Pancreas (tissue), 10 donors: ENCODE measurements around the gene SPNS2. TPM values are rescaled to one million over a fixed set of nuclear protein-coding genes. Genes with fewer than 3 reads are reported as not detected.

Experiments
- ATAC-seq, 4 donors: fragments of 200-7000 bp; cut with Tn5 transposase; one replicate each; pipeline versions ENCODE4 v1.8.0 to v1.9.1; 2020; ENCODE audit warnings: mild to moderate bottlenecking in 4 of 4, moderate library complexity in 4 of 4
- DNase-seq, 6 donors: peaks; one replicate each; pipeline ENCODE4 v3.0.0-alpha.2; 2020
- FAIRE-seq: peaks from 2 replicates; lab custom pipeline; 2012; peaks lifted over from hg19 to GRCh38; lab: Jason Lieb, UNC
- H3K27ac ChIP-seq, 4 donors: fragments of 200-600 bp; sonication (generic); 1 replicate in 3 of 4; 2 replicates in 1 of 4; pipeline versions ENCODE4 v1.5.0 to v1.8.0; 2020
- H3K27me3 ChIP-seq, 4 donors: fragments of 200-600 bp; one replicate each; pipeline ENCODE4 v1.8.0; 2021
- H3K36me3 ChIP-seq, 3 donors: fragments of 200-600 bp; sonication (generic) in 1 of 3; one replicate each; pipeline versions ENCODE4 v1.5.0 to v1.8.0; 2020 to 2021
- H3K4me1 ChIP-seq, 3 donors: fragments of 200-600 bp; one replicate each; pipeline ENCODE4 v1.8.0; 2021
- H3K4me3 ChIP-seq, 4 donors: fragments of 200-600 bp; sonication (generic) in 2 of 4; one replicate each; pipeline versions ENCODE4 v1.5.0 to v1.8.0; 2020 to 2021
- H3K9me3 ChIP-seq, 4 donors: fragments of 200-600 bp; one replicate each; pipeline ENCODE4 v1.8.0; 2021
- WGBS, 2 donors: extraction: QIAGEN DNeasy Blood & Tissue Kit; methylation state at CpG; one replicate each; pipeline ENCODE4 v1.1.7; 2013; 5-methylcytosine and 5-hydroxymethylcytosine counted together
- intact Hi-C, 3 donors: fragments of 100-400 bp; cut with DNase I; formaldehyde crosslinking; loops; one replicate each; pipeline versions ENCODE4 v1.11.1 to v1.14.2; 2022
- polyA plus RNA-seq, 2 donors: library from polyadenylated mRNA; stranded (reverse); fragments of 200-250 nt; gene quantifications; one replicate each; pipeline ENCODE4 v1.2.3, GENCODE V29; 2013
- total RNA-seq, 6 donors: library from RNA; stranded (reverse); fragmentation: NEBNext Ultra II Directional in 4 of 6; extraction: Animal tissue kit (Norgen Biotek cat#: 25700) in 4 of 6; gene quantifications; one replicate each; pipeline versions ENCODE4 v1.2.1 to v1.2.4, GENCODE V29; 2021 to 2023
- TF ChIP-seq, protein P1 (sequence below), 4 donors: fragments of 200-600 bp; sonication (generic) in 3 of 4; IDR thresholded peaks; one replicate each; pipeline versions ENCODE4 v1.5.0 to v1.8.0; 2021; ENCODE audit warnings: antibody characterized with exemption in 4 of 4
- donor health status: healthy with polysubstance abuse.
- donor health status: DM: no; HTN: no; CAD: no; lungs with moderate emphysema.
- donor health status: DM: no; HTN: no; CAD: no.
- donor health status: control.
- donor health status: control.
- donor health status: Bipolar disorder and iron deficiency.
- donor health status: DM: yes; HTN: yes; CAD: no.
- donor health status: DM: no; HTN: no; CAD: no.
- donor health status: DM: no; HTN: no; CAD: no.
- donor health status: DM: yes; HTN: yes; CAD: no.

The SPNS2 gene
- total and polyA plus RNA-seq, 8 donors = 7.6 to 51.7 (median 20.8) TPM

DNA sequence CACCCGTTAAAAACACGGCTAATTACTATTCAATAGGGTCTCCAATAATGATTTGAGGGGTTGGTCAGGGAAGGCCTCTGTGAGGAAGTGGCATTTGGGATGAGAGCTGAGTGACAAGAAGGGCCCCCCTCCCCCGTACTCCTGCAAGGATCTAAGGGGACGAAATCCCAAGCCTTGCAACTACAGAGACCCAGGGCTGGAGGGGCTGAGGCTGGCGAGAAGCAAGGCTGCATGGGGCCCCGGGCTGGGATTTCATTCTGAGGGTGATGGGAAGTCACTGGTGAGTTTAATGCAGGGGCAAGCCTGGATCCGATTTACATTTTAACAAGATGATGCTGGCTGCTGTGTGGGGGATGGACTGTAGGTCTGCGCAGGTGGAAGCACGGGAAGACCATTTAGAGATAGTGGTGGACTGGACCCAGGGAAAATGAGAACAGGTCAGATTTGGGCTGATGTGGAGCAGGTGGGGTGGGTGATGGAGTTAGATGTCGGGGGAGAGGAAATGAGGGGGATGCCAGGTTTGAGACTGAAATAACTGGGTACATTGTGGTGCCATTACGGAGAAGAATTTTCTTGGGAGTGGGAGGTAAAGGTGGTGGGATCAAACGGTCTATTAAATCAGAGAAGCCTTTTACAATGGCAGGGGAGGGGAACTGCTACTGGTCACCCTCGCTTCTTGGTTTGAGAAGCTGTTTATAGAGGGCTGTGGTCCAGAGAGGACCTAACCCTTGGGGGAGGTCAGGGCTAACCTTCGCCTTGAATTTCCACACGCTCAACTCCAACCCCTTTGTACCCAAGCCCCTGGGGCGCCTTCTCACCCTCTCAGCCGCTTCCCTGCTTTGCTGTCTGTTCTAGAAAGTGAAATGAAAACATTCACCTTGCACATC, 57.4 kb downstream of the SPNS2 start:
- ATAC-seq (no peak), FAIRE-seq (no peak), DNase-seq (peak in 1 of 6 donors; percentile 40)
- peak overlapping the region; percentile 64 to 98 (median 76) for H3K4me3 ChIP-seq
- H3K9me3 ChIP-seq = no peaks in the 10 kb centered on the region
- no peaks in the 10 kb centered on the region for H3K27me3 ChIP-seq
- WGBS, 2 donors = 64 to 67% methylated on average over 17 of the region's 17 CpGs
- H3K4me1 ChIP-seq = peaks cover 18 to 26% (median 21%) of the 10 kb centered on the region in 3 donors
- H3K36me3 ChIP-seq = peaks cover 0 to 23% (median 22%) of the 10 kb centered on the region in 3 donors
- TF ChIP-seq, protein P1, sequence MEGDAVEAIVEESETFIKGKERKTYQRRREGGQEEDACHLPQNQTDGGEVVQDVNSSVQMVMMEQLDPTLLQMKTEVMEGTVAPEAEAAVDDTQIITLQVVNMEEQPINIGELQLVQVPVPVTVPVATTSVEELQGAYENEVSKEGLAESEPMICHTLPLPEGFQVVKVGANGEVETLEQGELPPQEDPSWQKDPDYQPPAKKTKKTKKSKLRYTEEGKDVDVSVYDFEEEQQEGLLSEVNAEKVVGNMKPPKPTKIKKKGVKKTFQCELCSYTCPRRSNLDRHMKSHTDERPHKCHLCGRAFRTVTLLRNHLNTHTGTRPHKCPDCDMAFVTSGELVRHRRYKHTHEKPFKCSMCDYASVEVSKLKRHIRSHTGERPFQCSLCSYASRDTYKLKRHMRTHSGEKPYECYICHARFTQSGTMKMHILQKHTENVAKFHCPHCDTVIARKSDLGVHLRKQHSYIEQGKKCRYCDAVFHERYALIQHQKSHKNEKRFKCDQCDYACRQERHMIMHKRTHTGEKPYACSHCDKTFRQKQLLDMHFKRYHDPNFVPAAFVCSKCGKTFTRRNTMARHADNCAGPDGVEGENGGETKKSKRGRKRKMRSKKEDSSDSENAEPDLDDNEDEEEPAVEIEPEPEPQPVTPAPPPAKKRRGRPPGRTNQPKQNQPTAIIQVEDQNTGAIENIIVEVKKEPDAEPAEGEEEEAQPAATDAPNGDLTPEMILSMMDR (IDR thresholded peaks at IDR 0.05) = no peak
- H3K27ac ChIP-seq = peak overlapping the region; percentile 45 to 80 (median 63)
- intact Hi-C loops = no loop called here

DNA sequence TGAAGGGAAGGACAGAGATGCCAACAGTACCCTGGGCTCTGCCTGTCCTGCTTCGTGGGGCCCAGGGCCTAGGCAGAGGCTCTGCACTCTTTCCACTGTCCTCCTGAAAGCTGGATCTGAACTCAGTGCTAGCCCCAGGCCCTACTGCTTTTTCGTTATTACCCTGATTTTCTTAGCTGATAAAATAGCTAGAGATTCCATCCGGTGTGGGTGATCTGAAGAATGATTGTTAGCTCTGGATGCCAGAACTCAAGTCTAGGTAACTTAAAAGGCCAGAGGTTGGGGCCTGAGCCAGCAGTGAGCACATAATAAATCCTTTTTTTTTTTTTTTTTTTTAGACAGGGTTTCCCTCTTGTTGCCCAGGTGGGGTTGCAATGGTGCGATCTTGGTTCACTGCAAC, 58.3 kb downstream of the SPNS2 start:
- WGBS, 2 donors = 81% methylated on average over 4 of the region's 4 CpGs
- no peak overlapping the region for H3K27ac ChIP-seq
- H3K4me3 ChIP-seq = no peak overlapping the region
- intact Hi-C loops = no loop called here
- peaks cover 18 to 27% (median 23%) of the 10 kb centered on the region in 3 donors for H3K4me1 ChIP-seq
- TF ChIP-seq, protein P1 (IDR thresholded peaks at IDR 0.05) = no peak
- peaks cover 0 to 15% (median 14%) of the 10 kb centered on the region in 3 donors for H3K36me3 ChIP-seq
- H3K27me3 ChIP-seq = no peaks in the 10 kb centered on the region
- DNase-seq (no peak), FAIRE-seq (no peak), ATAC-seq (no peak)
- no peaks in the 10 kb centered on the region for H3K9me3 ChIP-seq

DNA sequence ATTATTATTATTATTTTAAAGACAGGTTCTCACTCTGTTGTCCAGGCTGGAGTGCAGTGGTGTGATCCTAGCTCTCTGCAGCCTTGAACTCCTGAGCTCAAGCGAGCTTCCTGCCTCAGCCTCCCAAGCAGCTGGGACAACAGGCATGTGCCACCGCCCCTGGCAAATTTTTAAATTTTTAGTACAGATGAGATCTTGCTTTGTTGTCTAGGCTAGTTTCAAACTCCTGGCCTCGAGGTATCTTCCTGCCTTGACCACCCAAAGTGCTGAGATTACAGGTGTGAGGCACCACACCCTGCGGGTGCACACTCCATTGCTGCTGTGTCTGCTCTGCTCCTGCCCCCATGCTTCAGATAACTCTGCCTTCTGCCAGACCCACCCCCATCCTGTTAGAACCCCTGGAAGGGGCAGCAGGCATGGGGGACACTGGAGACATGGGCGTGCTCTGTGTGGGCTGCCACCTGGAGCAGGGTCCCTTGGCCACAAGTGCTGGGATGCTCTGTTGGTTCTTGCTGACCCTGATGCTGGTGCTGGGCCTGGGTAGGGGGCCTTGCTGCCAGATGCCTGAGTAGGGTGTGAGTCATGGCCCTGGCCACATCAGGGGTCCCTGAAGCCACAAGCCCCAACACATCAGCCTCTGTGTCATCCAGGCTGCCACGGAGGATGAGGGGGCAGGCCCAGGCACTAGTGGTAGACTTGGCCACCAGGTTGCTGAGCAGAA, 59.1 kb downstream of the SPNS2 start:
- Histone ChIP-seq H3K9me3 (no peaks in the 10 kb centered on the region), H3K36me3 (peaks cover 0 to 8% (median 8%) of the 10 kb centered on the region in 3 donors), H3K4me3 (no peak overlapping the region), H3K27ac (no peak overlapping the region), H3K27me3 (no peaks in the 10 kb centered on the region), H3K4me1 (peaks cover 18 to 27% (median 23%) of the 10 kb centered on the region in 3 donors)
- DNase-seq = peak in 1 of 6 donors; percentile 60
- 84 to 97% methylated on average over 6 of the region's 6 CpGs for WGBS, 2 donors
- ATAC-seq = no peak
- TF ChIP-seq, protein P1 (IDR thresholded peaks at IDR 0.05) = no peak
- no peak for FAIRE-seq
- intact Hi-C loops = no loop called here

DNA sequence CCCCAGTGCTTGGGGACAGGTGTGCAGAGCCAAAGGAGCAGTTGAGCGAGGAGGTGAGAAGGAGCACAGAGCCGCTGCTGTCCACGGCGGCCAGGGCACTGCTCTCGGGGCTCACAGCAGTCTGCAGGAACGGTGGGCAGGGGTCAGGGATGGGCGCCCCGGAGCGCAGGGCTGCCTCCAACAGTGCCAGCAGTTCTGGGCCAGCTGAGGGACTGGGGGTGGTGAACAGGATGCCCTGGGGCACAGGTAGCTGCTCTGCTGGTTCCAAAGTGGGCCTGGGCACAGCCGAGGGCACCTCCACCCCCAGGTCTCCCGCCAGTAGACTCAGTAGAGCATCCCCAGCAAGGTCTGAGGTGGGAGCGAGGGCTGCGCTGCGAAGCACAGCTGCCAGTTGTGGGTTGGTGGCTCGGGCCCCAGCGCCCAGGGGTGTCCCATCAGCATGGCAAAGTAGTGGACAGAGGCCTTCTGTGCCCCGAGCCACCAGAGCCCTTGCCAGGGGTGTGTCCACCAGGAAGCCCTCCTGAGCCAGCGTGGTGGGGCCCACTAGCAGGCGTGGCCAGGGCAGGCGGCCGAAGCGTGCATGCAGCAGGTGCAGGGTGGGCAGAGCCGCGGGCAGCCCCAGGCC, 59.8 kb downstream of the SPNS2 start:
- Histone ChIP-seq H3K4me1 (peaks cover 18 to 27% (median 23%) of the 10 kb centered on the region in 3 donors), H3K27ac (no peak overlapping the region), H3K9me3 (no peaks in the 10 kb centered on the region), H3K36me3 (peaks cover 0 to 2% (median under 1%) of the 10 kb centered on the region in 3 donors), H3K4me3 (peak overlapping the region in 2 of 4 donors; percentile 49 to 59), H3K27me3 (no peaks in the 10 kb centered on the region)
- TF ChIP-seq, protein P1 (IDR thresholded peaks at IDR 0.05) = no peak
- intact Hi-C loops = no loop called here
- no peak for FAIRE-seq
- ATAC-seq = no peak
- DNase-seq = peak in 3 of 6 donors; percentile 21 to 75 (median 44)
- WGBS, 2 donors = 79 to 86% methylated on average over 22 to 24 of the region's 24 CpGs
